Activated CD8-positive, alpha-beta memory T cell treated with anti-CD3 and anti-CD28 coated beads, Interleukin-2, amount 50 U/mL, for 48 hours (primary cell): ENCODE measurements around the gene FAM53A.
"Not testable (repeated sequence)": the region's sequence is repeated elsewhere in the genome, so short reads cannot be mapped to it uniquely, and the experiment has no call there.

Source experiments
- DNase-seq: peaks from one replicate; pipeline ENCODE4 v3.0.0-alpha.2; 2020

The FAM53A gene

GRCh38 chr4:1618438-1618837 lies 65.7 kb downstream of the FAM53A start:
- no peak for DNase-seq

- DNase-seq, result no peak
Observed at GRCh38 chr4:1616557-1616930, 67.6 kb downstream of the FAM53A start.

DNA sequence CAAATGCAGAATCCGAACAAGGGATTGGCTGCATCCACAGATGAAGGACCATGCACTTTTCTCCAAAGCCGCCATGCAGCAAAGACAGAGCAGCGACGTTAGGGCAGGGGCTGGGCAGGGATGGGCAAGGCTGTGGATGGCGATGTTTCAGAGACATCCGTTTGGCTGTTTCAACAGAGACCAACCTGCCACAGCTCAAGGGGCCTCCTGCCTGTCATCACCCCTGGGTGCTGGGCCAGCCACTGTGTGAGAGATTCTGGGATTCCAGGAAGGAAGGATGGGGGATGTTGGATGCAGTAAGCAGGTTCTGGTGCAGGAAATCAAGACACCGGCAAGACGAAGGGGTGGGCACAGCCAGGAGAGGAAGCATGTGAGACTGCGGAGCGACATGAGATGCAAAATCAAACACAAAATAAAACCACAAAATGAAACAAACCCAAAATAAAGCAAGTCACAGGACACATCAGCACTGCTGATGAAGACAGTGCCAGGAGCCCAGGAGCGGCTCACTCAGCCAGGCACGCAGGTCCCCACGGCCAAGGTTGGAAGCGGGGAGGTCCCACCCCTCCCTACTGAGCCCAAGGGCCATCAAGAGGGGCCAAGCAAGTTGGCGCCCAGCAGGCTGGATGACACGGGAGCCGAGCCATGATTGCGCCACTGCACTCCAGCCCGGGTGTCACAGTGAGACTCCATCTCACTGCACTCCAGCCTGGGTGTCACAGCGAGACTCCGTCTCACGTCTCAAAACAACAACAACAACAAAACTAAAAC lies 68.1 kb downstream of the FAM53A start:
- DNase-seq, result no peak

- no peak for DNase-seq
Observed at GRCh38 chr4:1614854-1615595, 69.1 kb downstream of the FAM53A start.

DNA sequence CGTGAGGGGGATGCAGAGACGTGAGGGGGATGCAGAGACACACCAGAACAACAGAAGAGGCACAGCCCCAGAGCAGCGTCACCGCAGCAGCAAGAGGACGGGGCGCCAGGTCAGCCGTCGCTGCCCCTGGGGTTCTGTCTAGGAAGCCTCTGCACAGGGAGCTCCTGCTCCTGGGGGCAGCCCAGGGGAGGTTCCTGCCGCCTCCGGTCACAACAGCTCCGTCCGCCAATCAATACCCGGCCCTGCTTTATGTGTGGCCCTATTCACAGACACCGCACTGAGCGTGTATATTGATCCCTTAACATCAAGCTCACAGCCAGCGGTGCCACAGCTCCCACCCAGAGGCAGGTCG lies 69.6 kb downstream of the FAM53A start:
- DNase-seq, result no peak

DNA sequence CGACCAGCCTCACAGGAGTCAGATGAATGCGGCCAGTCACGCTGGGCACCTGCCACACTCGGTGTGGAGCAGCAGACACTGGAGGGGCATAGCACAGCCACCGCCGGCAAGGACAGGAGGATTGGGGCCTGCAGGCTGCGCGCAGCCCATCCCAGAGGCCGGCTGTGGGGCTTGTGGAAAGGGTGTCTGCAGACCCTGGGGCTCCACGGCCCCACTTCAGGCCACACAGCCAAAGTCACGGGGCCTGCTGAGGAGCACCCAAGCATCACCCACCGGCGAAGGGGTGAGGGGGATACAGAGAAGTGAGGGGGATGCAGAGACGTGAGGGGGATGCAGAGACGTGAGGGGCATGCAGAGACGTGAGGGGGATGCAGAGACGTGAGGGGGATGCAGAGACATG lies 70.1 kb downstream of the FAM53A start:
- no peak for DNase-seq

- no peak for DNase-seq
Observed at GRCh38 chr4:1613099-1613495, 71.0 kb downstream of the FAM53A start.

- DNase-seq, result no peak
Observed at GRCh38 chr4:1612278-1613098, 71.6 kb downstream of the FAM53A start.

DNA sequence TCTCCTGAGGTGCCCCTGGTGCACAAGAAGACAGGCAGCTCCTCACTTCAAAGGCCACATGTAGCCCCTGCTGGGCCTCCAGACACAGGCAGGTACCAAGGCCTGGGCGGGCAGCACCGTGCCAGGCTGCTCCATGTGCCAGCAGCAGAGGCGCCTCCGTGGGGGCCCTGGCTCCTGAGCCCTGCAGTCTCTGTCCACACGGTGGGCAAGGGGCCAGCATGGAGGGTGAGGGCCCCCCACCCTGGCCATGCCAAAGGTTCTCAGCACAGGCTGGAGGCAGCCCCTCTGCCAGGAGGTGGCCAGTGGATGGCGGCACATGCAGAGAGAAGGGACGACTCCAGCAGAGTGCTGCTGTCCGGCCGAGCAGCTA lies 72.6 kb downstream of the FAM53A start:
- no peak for DNase-seq

DNA sequence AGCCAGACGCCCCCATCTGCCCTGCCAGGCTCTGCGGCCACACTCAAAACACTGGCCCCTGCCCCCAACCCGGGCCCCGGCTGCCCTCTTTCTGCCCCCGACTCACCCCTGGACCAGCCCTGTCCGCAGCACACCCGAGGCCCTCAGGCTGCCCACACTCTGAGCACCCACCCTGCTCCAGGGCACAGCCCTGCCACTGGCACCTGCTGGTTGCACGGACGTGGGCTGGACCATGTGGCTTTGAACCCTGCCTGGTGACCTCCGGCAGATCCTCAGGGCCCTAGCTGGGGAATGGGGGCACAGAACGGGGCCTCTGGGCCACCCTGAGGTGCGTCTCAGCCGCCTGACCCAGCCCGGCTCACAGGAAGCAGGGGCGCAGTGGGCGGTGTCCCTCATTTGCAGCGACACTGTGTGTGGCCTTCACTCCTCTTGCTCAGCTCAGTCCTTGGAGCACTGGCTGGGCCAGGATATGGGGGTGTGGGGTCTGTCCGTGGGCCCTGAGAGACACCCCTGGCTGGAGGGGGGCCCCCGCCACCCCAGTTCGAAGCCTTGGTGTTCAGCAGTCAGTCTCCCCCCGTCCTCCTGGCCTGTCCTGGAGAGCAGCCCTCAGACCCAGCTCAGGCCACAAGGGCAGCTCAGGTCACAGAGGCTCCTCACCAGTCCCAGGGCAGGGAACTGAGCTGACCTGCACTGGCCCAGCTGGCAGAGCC lies 73.2 kb downstream of the FAM53A start:
- no peak for DNase-seq

GRCh38 chr4:1609901-1610790 lies 74.0 kb downstream of the FAM53A start:
- no peak for DNase-seq

DNA sequence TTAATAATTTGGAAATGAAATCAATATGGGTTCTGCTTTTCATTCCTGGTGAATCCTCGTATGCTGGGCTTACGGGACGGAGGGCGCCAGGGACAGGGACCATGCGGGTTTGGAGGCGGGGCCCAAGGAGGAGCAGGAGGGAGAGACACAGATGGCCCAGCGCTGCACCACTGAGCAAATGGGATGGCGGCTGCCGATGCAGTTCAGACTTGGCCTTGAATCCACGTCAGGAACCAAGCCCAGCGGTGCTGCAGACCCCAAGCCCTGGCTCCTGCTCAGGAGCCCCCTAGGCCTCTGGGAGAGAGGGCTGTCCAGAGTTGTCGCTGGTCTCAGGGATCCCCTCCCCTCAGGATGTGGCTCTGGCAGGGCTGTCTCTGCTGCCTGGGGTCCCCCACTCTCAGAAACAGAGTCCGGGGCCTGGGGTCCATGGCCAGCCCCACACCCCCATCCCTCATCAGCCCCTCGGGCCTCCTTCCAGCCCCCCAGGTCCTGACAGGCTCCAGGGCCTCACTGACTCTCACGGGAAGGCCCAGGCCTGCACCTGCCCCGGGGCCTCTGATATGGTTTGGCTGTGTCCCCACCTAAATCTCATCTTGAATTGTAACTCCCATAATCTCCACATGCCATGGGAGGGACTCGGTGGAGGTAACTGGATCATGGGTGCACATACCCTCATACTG lies 75.2 kb downstream of the FAM53A start:
- DNase-seq, result no peak

GRCh38 chr4:1608196-1608820 lies 75.8 kb downstream of the FAM53A start:
- DNase-seq, result no peak

DNA sequence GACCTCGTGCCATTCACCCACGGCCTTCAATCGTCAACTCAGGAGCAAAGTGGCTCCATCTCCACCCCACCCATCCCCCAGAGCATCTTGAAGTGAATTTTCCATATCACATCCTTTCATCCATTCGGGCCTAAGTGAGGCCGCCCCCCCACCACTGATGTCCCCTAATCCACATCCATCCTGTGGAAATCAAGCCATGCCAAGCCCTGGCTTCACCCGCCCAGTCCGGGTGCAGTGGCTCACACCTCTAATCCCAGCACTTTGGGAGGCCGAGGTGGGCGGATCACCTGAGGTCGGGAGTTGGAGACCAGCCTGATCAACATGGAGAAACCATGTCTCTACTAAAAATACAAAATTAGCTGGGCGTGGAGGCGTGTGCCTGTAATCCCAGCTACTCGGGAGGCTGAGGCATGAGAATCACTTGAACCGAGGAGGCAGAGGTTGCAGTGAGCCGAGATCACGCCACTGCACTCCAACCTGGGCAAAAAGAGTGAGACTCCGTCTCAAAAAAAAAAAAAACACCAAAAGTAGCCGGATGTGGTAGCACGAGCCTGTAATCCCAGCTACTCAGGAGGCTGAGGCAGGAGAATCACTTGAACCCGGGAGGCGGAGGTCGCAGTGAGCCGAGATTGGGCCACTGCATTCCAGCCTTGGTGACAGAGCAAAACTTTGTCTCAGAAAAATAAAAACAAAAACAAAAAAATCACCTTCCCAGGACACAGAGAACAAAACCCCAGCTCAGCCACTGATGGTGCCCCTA lies 76.5 kb downstream of the FAM53A start:
- DNase-seq, result not testable (repeated sequence)

GRCh38 chr4:1604706-1605205 lies 79.4 kb downstream of the FAM53A start:
- no peak for DNase-seq

- DNase-seq, result no peak
Observed at GRCh38 chr4:1604181-1604705, 79.9 kb downstream of the FAM53A start.

GRCh38 chr4:1603413-1604135 lies 80.5 kb downstream of the FAM53A start:
- no peak for DNase-seq

DNA sequence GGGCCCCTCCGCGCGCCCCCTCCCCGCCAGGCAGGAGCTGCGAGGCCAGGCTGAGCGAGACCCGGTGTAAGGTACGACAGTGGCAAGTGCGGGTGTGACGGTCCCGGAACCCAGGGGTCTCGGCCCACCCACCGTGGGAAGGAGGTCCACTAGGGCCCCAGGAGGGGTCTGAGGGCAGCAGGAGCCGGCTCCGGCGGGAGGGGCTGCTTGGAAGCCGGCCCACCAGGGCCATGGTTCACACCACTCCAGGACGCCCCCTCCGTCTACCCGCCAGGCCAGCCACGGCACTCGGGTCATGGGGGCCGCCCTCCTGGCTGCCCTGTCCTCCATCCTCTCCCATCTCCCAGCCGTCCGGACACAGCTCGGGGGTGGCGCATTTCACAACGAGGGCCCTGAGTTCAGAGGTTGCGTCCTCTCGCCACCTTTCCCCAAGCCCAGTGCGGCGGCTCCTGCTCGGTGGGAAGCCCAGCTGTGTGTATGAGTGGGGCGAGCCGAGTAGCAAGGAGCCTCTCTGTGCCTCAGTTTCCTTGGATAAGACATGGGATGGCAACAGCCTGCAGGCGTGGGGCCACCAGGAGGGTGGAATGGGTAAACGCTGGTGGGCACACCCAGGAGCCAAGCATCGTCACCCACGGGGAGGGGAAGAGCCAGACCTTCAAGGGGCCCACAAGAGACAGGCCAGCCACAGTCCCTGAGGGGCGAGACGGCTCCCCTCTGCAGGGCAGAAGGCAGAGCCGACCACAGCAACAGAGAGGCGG lies 81.3 kb downstream of the FAM53A start:
- DNase-seq, result no peak
